Measurements from ENCODE around the gene AGFG1.

AGFG1 gene

DNA sequence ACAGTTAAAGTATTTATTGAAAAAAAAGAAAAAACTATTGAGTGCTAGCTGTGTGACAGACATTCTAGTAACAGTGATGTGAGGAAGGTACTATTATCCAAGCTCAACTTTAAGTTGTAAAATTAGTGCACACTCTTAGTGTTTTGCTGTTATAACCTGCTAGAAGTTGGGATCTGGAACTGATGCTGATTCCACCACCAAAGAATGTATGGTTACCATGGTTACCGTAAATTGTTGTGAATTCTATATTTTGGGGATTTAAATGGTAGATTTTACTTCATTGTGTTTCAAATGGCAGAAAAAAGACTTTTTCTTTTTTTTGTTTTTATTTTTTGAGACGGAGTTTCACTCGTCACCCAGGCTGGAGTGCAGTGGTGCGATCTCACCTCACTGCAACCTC is 5.3 kb downstream of the AGFG1 start:
- H3K4me3 ChIP-seq (ENCODE audit: low read depth, low read length), result no peak overlapping the region
- no peak overlapping the region for H2AFZ ChIP-seq (ENCODE audit: low read length, unreplicated experiment)
- H3K36me3 ChIP-seq (ENCODE audit: insufficient read depth, low read length), result no peaks in the 10 kb centered on the region
- H3K4me1 ChIP-seq (ENCODE audit: control insufficient read depth, insufficient read depth, low read length, unreplicated experiment), result peaks cover 39% of the 10 kb centered on the region
- no peak overlapping the region for H3K27ac ChIP-seq (ENCODE audit: low read depth, low read length)
- no peaks in the 10 kb centered on the region for H3K27me3 ChIP-seq (ENCODE audit: insufficient read depth, low read length)
- H3K79me2 ChIP-seq (ENCODE audit: control insufficient read depth, insufficient read depth, low read length, unreplicated experiment), result peaks cover 96% of the 10 kb centered on the region

- no peaks in the 10 kb centered on the region for H3K36me3 ChIP-seq (ENCODE audit: insufficient read depth, low read length)
- peaks cover 96% of the 10 kb centered on the region for H3K79me2 ChIP-seq (ENCODE audit: control insufficient read depth, insufficient read depth, low read length, unreplicated experiment)
- 0 out of 2 replicates have a peak overlapping the region, but pooled peaks have one; percentile 7 for H3K27ac ChIP-seq (ENCODE audit: low read depth, low read length)
- H3K4me3 ChIP-seq (ENCODE audit: low read depth, low read length), result no peak overlapping the region
- no peak overlapping the region for H2AFZ ChIP-seq (ENCODE audit: low read length, unreplicated experiment)
- peaks cover 36% of the 10 kb centered on the region for H3K4me1 ChIP-seq (ENCODE audit: control insufficient read depth, insufficient read depth, low read length, unreplicated experiment)
- no peaks in the 10 kb centered on the region for H3K27me3 ChIP-seq (ENCODE audit: insufficient read depth, low read length)
Measured at GRCh38 chr2:227479865-227480475, 8.0 kb downstream of the AGFG1 start.

DNA sequence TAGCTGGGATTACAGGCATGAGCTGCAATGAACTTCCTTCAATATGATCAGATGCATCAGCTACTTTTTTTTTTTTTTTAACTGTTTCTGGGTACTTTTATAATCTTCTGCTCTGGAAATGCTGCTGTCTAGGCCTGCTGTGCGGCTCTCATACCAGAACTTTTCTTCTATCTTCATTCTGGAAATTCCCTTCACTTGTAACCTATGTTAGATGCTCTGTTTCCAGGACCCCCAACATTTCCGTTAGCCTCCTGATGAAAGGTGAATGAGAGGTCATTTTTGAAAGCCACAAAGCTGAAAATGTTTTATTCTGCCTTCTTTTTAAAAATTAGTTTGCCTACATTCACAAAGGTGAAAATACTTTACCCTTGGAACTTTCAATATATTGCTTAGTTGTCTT is 8.6 kb downstream of the AGFG1 start:
- H3K27me3 ChIP-seq (ENCODE audit: insufficient read depth, low read length), result no peaks in the 10 kb centered on the region
- H3K36me3 ChIP-seq (ENCODE audit: insufficient read depth, low read length), result no peaks in the 10 kb centered on the region
- H3K4me1 ChIP-seq (ENCODE audit: control insufficient read depth, insufficient read depth, low read length, unreplicated experiment), result peaks cover 33% of the 10 kb centered on the region
- H2AFZ ChIP-seq (ENCODE audit: low read length, unreplicated experiment), result no peak overlapping the region
- H3K27ac ChIP-seq (ENCODE audit: low read depth, low read length), result no peak overlapping the region
- H3K4me3 ChIP-seq (ENCODE audit: low read depth, low read length), result no peak overlapping the region
- peaks cover 96% of the 10 kb centered on the region for H3K79me2 ChIP-seq (ENCODE audit: control insufficient read depth, insufficient read depth, low read length, unreplicated experiment)

GRCh38 chr2:227482638-227483340 is 10.8 kb downstream of the AGFG1 start:
- peaks cover 26% of the 10 kb centered on the region for H3K4me1 ChIP-seq (ENCODE audit: control insufficient read depth, insufficient read depth, low read length, unreplicated experiment)
- no peaks in the 10 kb centered on the region for H3K36me3 ChIP-seq (ENCODE audit: insufficient read depth, low read length)
- H3K27ac ChIP-seq (ENCODE audit: low read depth, low read length), result peak overlapping the region; percentile 38
- H3K79me2 ChIP-seq (ENCODE audit: control insufficient read depth, insufficient read depth, low read length, unreplicated experiment), result peaks cover 96% of the 10 kb centered on the region
- no peaks in the 10 kb centered on the region for H3K27me3 ChIP-seq (ENCODE audit: insufficient read depth, low read length)
- H3K4me3 ChIP-seq (ENCODE audit: low read depth, low read length), result no peak overlapping the region
- H2AFZ ChIP-seq (ENCODE audit: low read length, unreplicated experiment), result no peak overlapping the region

DNA sequence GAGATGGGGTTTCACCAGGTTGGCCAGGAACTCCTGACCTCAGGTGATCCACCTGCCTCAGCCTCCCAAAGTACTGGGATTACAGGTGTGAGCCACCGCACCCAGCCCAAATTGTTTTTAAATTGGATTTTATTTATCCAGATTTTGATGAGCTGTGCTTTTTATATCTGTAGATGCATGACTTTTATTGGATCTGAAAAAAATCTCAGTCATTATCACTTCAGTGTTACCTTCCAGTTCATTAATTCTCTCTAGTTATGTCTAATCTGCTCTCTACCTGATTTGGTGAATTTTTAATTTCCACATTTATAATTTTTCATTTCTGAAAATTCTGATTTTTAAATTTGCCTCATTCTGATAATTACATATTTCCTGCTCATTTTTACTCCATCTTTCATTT is 13.5 kb downstream of the AGFG1 start:
- no peak overlapping the region for H3K27ac ChIP-seq (ENCODE audit: low read depth, low read length)
- no peak overlapping the region for H2AFZ ChIP-seq (ENCODE audit: low read length, unreplicated experiment)
- H3K4me1 ChIP-seq (ENCODE audit: control insufficient read depth, insufficient read depth, low read length, unreplicated experiment), result peaks cover 23% of the 10 kb centered on the region
- no peak overlapping the region for H3K4me3 ChIP-seq (ENCODE audit: low read depth, low read length)
- peaks cover 98% of the 10 kb centered on the region for H3K79me2 ChIP-seq (ENCODE audit: control insufficient read depth, insufficient read depth, low read length, unreplicated experiment)
- H3K36me3 ChIP-seq (ENCODE audit: insufficient read depth, low read length), result no peaks in the 10 kb centered on the region
- no peaks in the 10 kb centered on the region for H3K27me3 ChIP-seq (ENCODE audit: insufficient read depth, low read length)

DNA sequence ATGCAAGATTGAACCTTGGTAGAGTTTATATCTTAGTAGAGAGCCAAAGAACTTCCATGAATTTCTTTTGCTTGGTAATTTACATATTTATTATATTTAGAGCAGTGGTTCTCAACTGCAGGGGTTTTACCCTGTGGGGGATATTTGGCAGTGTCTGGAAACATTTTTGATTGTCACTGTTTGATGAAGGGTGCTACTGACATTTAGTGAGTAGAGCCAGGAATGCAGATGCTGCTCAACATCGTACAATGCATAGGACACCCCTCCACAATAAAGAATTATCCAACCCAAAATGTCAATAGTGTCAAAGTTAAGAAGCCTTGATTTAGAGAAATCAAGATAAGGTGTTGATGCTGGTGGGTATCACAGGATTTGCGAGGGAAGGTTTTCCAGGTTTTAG is 14.7 kb downstream of the AGFG1 start:
- Histone ChIP-seq H3K4me1 (ENCODE audit: control insufficient read depth, insufficient read depth, low read length, unreplicated experiment) (peaks cover 23% of the 10 kb centered on the region), H3K27ac (ENCODE audit: low read depth, low read length) (no peak overlapping the region), H2AFZ (ENCODE audit: low read length, unreplicated experiment) (no peak overlapping the region), H3K27me3 (ENCODE audit: insufficient read depth, low read length) (no peaks in the 10 kb centered on the region), H3K79me2 (ENCODE audit: control insufficient read depth, insufficient read depth, low read length, unreplicated experiment) (peaks cover 92% of the 10 kb centered on the region), H3K4me3 (ENCODE audit: low read depth, low read length) (no peak overlapping the region), H3K36me3 (ENCODE audit: insufficient read depth, low read length) (peaks cover under 1% of the 10 kb centered on the region; the same call in 1 of the 2 replicates)

- Histone ChIP-seq H3K36me3 (ENCODE audit: insufficient read depth, low read length) (peaks cover 3% of the 10 kb centered on the region; the same call in 1 of the 2 replicates), H3K79me2 (ENCODE audit: control insufficient read depth, insufficient read depth, low read length, unreplicated experiment) (peaks cover 84% of the 10 kb centered on the region), H2AFZ (ENCODE audit: low read length, unreplicated experiment) (no peak overlapping the region), H3K4me3 (ENCODE audit: low read depth, low read length) (no peak overlapping the region), H3K4me1 (ENCODE audit: control insufficient read depth, insufficient read depth, low read length, unreplicated experiment) (peaks cover 14% of the 10 kb centered on the region), H3K27ac (ENCODE audit: low read depth, low read length) (no peak overlapping the region), H3K27me3 (ENCODE audit: insufficient read depth, low read length) (no peaks in the 10 kb centered on the region)
Measured at GRCh38 chr2:227488045-227488444, 16.1 kb downstream of the AGFG1 start.

- Histone ChIP-seq H3K36me3 (ENCODE audit: insufficient read depth, low read length) (peaks cover 12% of the 10 kb centered on the region), H3K4me1 (ENCODE audit: control insufficient read depth, insufficient read depth, low read length, unreplicated experiment) (peaks cover 8% of the 10 kb centered on the region), H3K79me2 (ENCODE audit: control insufficient read depth, insufficient read depth, low read length, unreplicated experiment) (peaks cover 80% of the 10 kb centered on the region), H2AFZ (ENCODE audit: low read length, unreplicated experiment) (no peak overlapping the region), H3K4me3 (ENCODE audit: low read depth, low read length) (no peak overlapping the region), H3K27ac (ENCODE audit: low read depth, low read length) (no peak overlapping the region), H3K27me3 (ENCODE audit: insufficient read depth, low read length) (no peaks in the 10 kb centered on the region)
Measured at GRCh38 chr2:227491386-227491785, 19.4 kb downstream of the AGFG1 start.

GRCh38 chr2:227493524-227493923 is 21.6 kb downstream of the AGFG1 start:
- H3K79me2 ChIP-seq (ENCODE audit: control insufficient read depth, insufficient read depth, low read length, unreplicated experiment), result peaks cover 70% of the 10 kb centered on the region
- H3K27me3 ChIP-seq (ENCODE audit: insufficient read depth, low read length), result no peaks in the 10 kb centered on the region
- H3K36me3 ChIP-seq (ENCODE audit: insufficient read depth, low read length), result peaks cover 12% of the 10 kb centered on the region
- no peak overlapping the region for H2AFZ ChIP-seq (ENCODE audit: low read length, unreplicated experiment)
- no peak overlapping the region for H3K4me3 ChIP-seq (ENCODE audit: low read depth, low read length)
- H3K27ac ChIP-seq (ENCODE audit: low read depth, low read length), result no peak overlapping the region
- H3K4me1 ChIP-seq (ENCODE audit: control insufficient read depth, insufficient read depth, low read length, unreplicated experiment), result peaks cover under 1% of the 10 kb centered on the region

- Histone ChIP-seq H3K27me3 (ENCODE audit: insufficient read depth, low read length) (no peaks in the 10 kb centered on the region), H3K4me1 (ENCODE audit: control insufficient read depth, insufficient read depth, low read length, unreplicated experiment) (no peaks in the 10 kb centered on the region), H3K79me2 (ENCODE audit: control insufficient read depth, insufficient read depth, low read length, unreplicated experiment) (peaks cover 65% of the 10 kb centered on the region), H2AFZ (ENCODE audit: low read length, unreplicated experiment) (no peak overlapping the region), H3K36me3 (ENCODE audit: insufficient read depth, low read length) (peaks cover 15% of the 10 kb centered on the region), H3K27ac (ENCODE audit: low read depth, low read length) (no peak overlapping the region), H3K4me3 (ENCODE audit: low read depth, low read length) (no peak overlapping the region)
Measured at GRCh38 chr2:227497158-227497557, 25.2 kb downstream of the AGFG1 start.
